WTC11 (cell line): ENCODE results near the gene TP53BP2. TPM values are rescaled to one million over a fixed set of nuclear protein-coding genes. Genes with fewer than 3 reads are reported as not detected.

Source experiments
- ATAC-seq: fragments of 200-7000 bp; cut with Tn5 transposase; 2 replicates; pipeline ENCODE4 v1.10.0; 2021; ENCODE audit warnings: mild to moderate bottlenecking, moderate library complexity
- CTCF ChIA-PET: fragments of 300-600 bp; sonication (Branson Sonifier 250); formaldehyde crosslinking; loops from one replicate; lab custom pipeline; 2021; ENCODE audit warnings: antibody characterized with exemption; lab: Charles Lee
- POLR2A ChIA-PET: fragments of 350-600 bp; sonication (Branson Sonifier 250); formaldehyde crosslinking; loops from one replicate; lab custom pipeline; 2021; ENCODE audit warnings: antibody characterized with exemption; lab: Charles Lee
- DNase-seq: peaks from one replicate; pipeline ENCODE4 v3.0.0; 2021; ENCODE audit warnings: low spot score
- H3K27ac Mint-ChIP-seq: 2 replicates; pipeline ENCODE4 v1.8.0; 2021; ENCODE audit warnings: mixed read lengths
- H3K27me3 Mint-ChIP-seq: 2 replicates; pipeline ENCODE4 v1.8.0; 2021; ENCODE audit warnings: low read depth, mild to moderate bottlenecking, moderate library complexity, mixed read lengths
- H3K36me3 Mint-ChIP-seq: 2 replicates; pipeline ENCODE4 v1.8.0; 2021; ENCODE audit warnings: mixed read lengths
- H3K4me1 Mint-ChIP-seq: 2 replicates; pipeline ENCODE4 v1.8.0; 2022; ENCODE audit warnings: mixed read lengths
- H3K4me3 Mint-ChIP-seq: 2 replicates; pipeline ENCODE4 v1.8.0; 2021; ENCODE audit warnings: mild to moderate bottlenecking, moderate library complexity, mixed read lengths
- H3K9me3 Mint-ChIP-seq: 2 replicates; pipeline ENCODE4 v1.8.0; 2021; ENCODE audit warnings: mixed read lengths
- CBFB ChIP-seq: sonication (generic); formaldehyde crosslinking; IDR thresholded peaks from 2 replicates; pipeline ENCODE4 v1.8.1; 2022; ENCODE audit warnings: mild to moderate bottlenecking, low read depth, missing genetic modification reagents
- CTCF ChIP-seq: fragments of 200-600 bp; IDR thresholded peaks from 2 replicates; pipeline ENCODE4 v1.8.0; 2022; ENCODE audit warnings: antibody characterized with exemption
- E2F5 ChIP-seq: sonication (generic); formaldehyde crosslinking; IDR thresholded peaks from 2 replicates; pipeline ENCODE4 v1.8.1; 2022; ENCODE audit warnings: mild to moderate bottlenecking, moderate library complexity, missing genetic modification reagents
- ERG ChIP-seq: fragments of 250-450 bp; sonication (Bioruptor Pico); IDR thresholded peaks from 2 replicates; pipeline ENCODE4 v1.8.0; 2021; ENCODE audit warnings: mild to moderate bottlenecking
- ETV6 ChIP-seq: sonication (generic); formaldehyde crosslinking; IDR thresholded peaks from 2 replicates; pipeline ENCODE4 v1.8.1; 2022; ENCODE audit warnings: mild to moderate bottlenecking, missing genetic modification reagents
- FOXP4 ChIP-seq: sonication (generic); formaldehyde crosslinking; IDR thresholded peaks from 2 replicates; pipeline ENCODE4 v1.8.0; 2022; ENCODE audit warnings: mild to moderate bottlenecking, missing genetic modification reagents
- IRF1 ChIP-seq: sonication (generic); formaldehyde crosslinking; IDR thresholded peaks from 2 replicates; pipeline ENCODE4 v1.8.0; 2023; ENCODE audit warnings: missing genetic modification reagents
- IRF2 ChIP-seq: sonication (generic); formaldehyde crosslinking; IDR thresholded peaks from 2 replicates; pipeline ENCODE4 v1.8.0; 2022; ENCODE audit warnings: low read depth, missing genetic modification reagents, borderline replicate concordance
- KAT7 ChIP-seq: sonication (generic); formaldehyde crosslinking; IDR thresholded peaks from 2 replicates; pipeline ENCODE4 v1.8.1; 2023; ENCODE audit warnings: missing genetic modification reagents, mild to moderate bottlenecking, borderline replicate concordance
- NFE2L1 ChIP-seq: sonication (generic); formaldehyde crosslinking; IDR thresholded peaks from 2 replicates; pipeline ENCODE4 v1.8.1; 2023; ENCODE audit warnings: missing genetic modification reagents
- NFYB ChIP-seq: sonication (generic); formaldehyde crosslinking; conservative IDR thresholded peaks from 2 replicates; pipeline ENCODE4 v1.8.0; 2022; ENCODE audit warnings: low read depth, missing genetic modification reagents
- PREB ChIP-seq: sonication (generic); formaldehyde crosslinking; IDR thresholded peaks from 2 replicates; pipeline ENCODE4 v1.8.1; 2022; ENCODE audit warnings: mild to moderate bottlenecking, missing genetic modification reagents, moderate library complexity, borderline replicate concordance
- RELA ChIP-seq: sonication (generic); formaldehyde crosslinking; IDR thresholded peaks from 2 replicates; pipeline ENCODE4 v1.8.1; 2022; ENCODE audit warnings: missing genetic modification reagents, mild to moderate bottlenecking, borderline replicate concordance
- SMAD4 ChIP-seq: sonication (generic); formaldehyde crosslinking; IDR thresholded peaks from 2 replicates; pipeline ENCODE4 v1.8.0; 2022; ENCODE audit warnings: mild to moderate bottlenecking, missing genetic modification reagents
- SP1 ChIP-seq: sonication (generic); formaldehyde crosslinking; conservative IDR thresholded peaks from 2 replicates; pipeline ENCODE4 v1.8.1; 2022; ENCODE audit warnings: missing genetic modification reagents
- TCF7 ChIP-seq: sonication (generic); formaldehyde crosslinking; IDR thresholded peaks from 2 replicates; pipeline ENCODE4 v1.8.0; 2022; ENCODE audit warnings: mild to moderate bottlenecking, low read depth, missing genetic modification reagents, moderate library complexity
- TEAD1 ChIP-seq: sonication (generic); formaldehyde crosslinking; IDR thresholded peaks from 2 replicates; pipeline ENCODE4 v1.8.0; 2022; ENCODE audit warnings: mild to moderate bottlenecking, missing genetic modification reagents
- TEAD4 ChIP-seq: sonication (generic); formaldehyde crosslinking; IDR thresholded peaks from 2 replicates; pipeline ENCODE4 v1.8.0; 2022; ENCODE audit warnings: mild to moderate bottlenecking, missing genetic modification reagents
- TP53 ChIP-seq: sonication (generic); formaldehyde crosslinking; IDR thresholded peaks from 2 replicates; pipeline ENCODE4 v1.8.1; 2023; ENCODE audit warnings: mild to moderate bottlenecking, missing genetic modification reagents
- ZBTB21 ChIP-seq: sonication (generic); formaldehyde crosslinking; IDR thresholded peaks from 2 replicates; pipeline ENCODE4 v1.8.1; 2023; ENCODE audit warnings: mild to moderate bottlenecking, missing genetic modification reagents, borderline replicate concordance
- ZNF138 ChIP-seq: sonication (generic); formaldehyde crosslinking; conservative IDR thresholded peaks from 2 replicates; pipeline ENCODE4 v1.8.1; 2022; ENCODE audit warnings: mild to moderate bottlenecking, moderate library complexity, missing genetic modification reagents
- ZNF219 ChIP-seq: sonication (generic); formaldehyde crosslinking; IDR thresholded peaks from 2 replicates; pipeline ENCODE4 v1.8.0; 2023; ENCODE audit warnings: missing genetic modification reagents, mild to moderate bottlenecking, borderline replicate concordance
- ZNF317 ChIP-seq: sonication (generic); formaldehyde crosslinking; IDR thresholded peaks from 2 replicates; pipeline ENCODE4 v1.8.1; 2023; ENCODE audit warnings: low read depth, mild to moderate bottlenecking, moderate library complexity, missing genetic modification reagents, borderline replicate concordance
- ZNF532 ChIP-seq: fragments of 250-450 bp; sonication (Bioruptor Pico); IDR thresholded peaks from 2 replicates; pipeline ENCODE4 v1.9.0; 2021; ENCODE audit warnings: mild to moderate bottlenecking, borderline replicate concordance
- total RNA-seq: library from RNA; stranded (reverse); gene quantifications from 3 replicates; pipeline ENCODE4 v1.2.3, GENCODE V29; 2021

The TP53BP2 gene
- total RNA-seq, 1 experiment from 2014 or later, result 42.7 TPM

GRCh38 chr1:223771469-223771813, 74.3 kb downstream of the TP53BP2 start:
- Mint-ChIP-seq H3K9me3 (peaks cover 9% of the 10 kb centered on the region; the same call in 1 of the 2 replicates), H3K27me3 (no peaks in the 10 kb centered on the region), H3K4me1 (peaks cover 17% of the 10 kb centered on the region), H3K4me3 (no peak overlapping the region), H3K36me3 (peaks cover 40% of the 10 kb centered on the region), H3K27ac (peak overlapping the region; percentile 83)
- ATAC-seq (no peak), DNase-seq (no peak)
- ChIA-PET CTCF (interaction anchor here (0.7 to 1.5 kb wide), 6 partner anchors 9 to 280 kb away, joined by 3 to 7 read pairs (median 5); partner anchors contain the start of gene CAPN2), POLR2A (no interaction called here)
- TF ChIP-seq FOXP4, result no peak
- no peak for TF ChIP-seq ETV6
- TF ChIP-seq CBFB (CRISPR knock-in tag), result no peak
- TF ChIP-seq IRF2, result no peak
- TF ChIP-seq ZNF317 (CRISPR knock-in tag), result no peak
- no peak for TF ChIP-seq ZNF219 (CRISPR knock-in tag)
- no peak for TF ChIP-seq NFE2L1
- no peak for TF ChIP-seq SP1 (CRISPR knock-in tag)
- TF ChIP-seq IRF1 (CRISPR knock-in tag), result no peak
- no peak for TF ChIP-seq RELA (CRISPR knock-in tag)
- TF ChIP-seq SMAD4, result no peak

- no peak for DNase-seq
- ChIA-PET CTCF (interaction anchor here (0.9 to 1.5 kb wide), 3 partner anchors 11 to 73 kb away, joined by 4 to 6 read pairs (median 6); no protein-coding TSS in a partner anchor), POLR2A (no interaction called here)
- peak overlapping the region; percentile 83; the same call in 1 of the 2 replicates for H3K27ac Mint-ChIP-seq
- H3K36me3 Mint-ChIP-seq, result peaks cover 36% of the 10 kb centered on the region
- peaks cover 17% of the 10 kb centered on the region for H3K4me1 Mint-ChIP-seq
- no peak for ATAC-seq
- H3K27me3 Mint-ChIP-seq, result no peaks in the 10 kb centered on the region
- peaks cover 9% of the 10 kb centered on the region; the same call in 1 of the 2 replicates for H3K9me3 Mint-ChIP-seq
- no peak overlapping the region for H3K4me3 Mint-ChIP-seq
- TF ChIP-seq ZNF532 (CRISPR knock-in tag), result no peak
- no peak for TF ChIP-seq PREB
- no peak for TF ChIP-seq TP53
- no peak for TF ChIP-seq ZNF138 (CRISPR knock-in tag)
- TF ChIP-seq TEAD4, result no peak
- TF ChIP-seq NFYB (CRISPR knock-in tag), result no peak
- no peak for TF ChIP-seq E2F5
- no peak for TF ChIP-seq CTCF
- no peak for TF ChIP-seq TEAD1
- TF ChIP-seq ZBTB21 (CRISPR knock-in tag), result no peak
- no peak for TF ChIP-seq TCF7
- TF ChIP-seq ERG (CRISPR knock-in tag), result no peak
- no peak for TF ChIP-seq KAT7 (CRISPR knock-in tag)
- no peak for TF ChIP-seq CBFB (CRISPR knock-in tag)
These were observed 75.0 kb downstream of the TP53BP2 start for GRCh38 chr1:223770621-223771315.
